PFSK-1 (cell line): ENCODE measurements around the gene MYO1E.

Experiments
- POLR2AphosphoS5 ChIP-seq: IDR thresholded peaks from 2 replicates; pipeline ENCODE4 v1.6.1; 2012; ENCODE audit warnings: low read depth, mild to moderate bottlenecking, control low read depth, low read length, moderate library complexity
- REST ChIP-seq, 2 experiments: IDR thresholded peaks; 2 replicates each; pipeline versions ENCODE4 v1.6.1 to v1.8.0; 2011 to 2012; ENCODE audit warnings: low read depth in 2 of 2, low read length in 2 of 2, control low read depth in 1 of 2, inconsistent platforms in 1 of 2, mild to moderate bottlenecking in 1 of 2, moderate library complexity in 1 of 2; ENCODE audit not compliant: insufficient read depth in 1 of 2
- SIN3A ChIP-seq: IDR thresholded peaks from 2 replicates; pipeline ENCODE4 v1.6.1; 2012; ENCODE audit warnings: mild to moderate bottlenecking, low read length, moderate library complexity, borderline replicate concordance; ENCODE audit not compliant: insufficient read depth
- TAF1 ChIP-seq: IDR thresholded peaks from 2 replicates; pipeline ENCODE4 v1.6.1; 2012; ENCODE audit warnings: low read length, control low read depth, borderline replicate concordance; ENCODE audit not compliant: insufficient read depth

- TF ChIP-seq POLR2AphosphoS5 (no peak), SIN3A (no peak), REST (IDR thresholded peaks at IDR 0.05; ENCODE audit: insufficient read depth in 1 of 2, low read depth in 2 of 2, low read length in 2 of 2) (no peak), TAF1 (no peak)
These were observed 194.4 kb downstream of the MYO1E start for GRCh38 chr15:59178151-59178695.
